Activated T-helper 1 cell treated with anti-CD3 and anti-CD28 coated beads, Interleukin-12 subunit alpha, Interleukin-12 subunit beta, Interleukin-2, Interleukin-4 antibody, amounts not matched to agents 30 ng/mL and 10 ng/mL and 1 ng/mL, durations not matched to agents 14 hours and 24 hours and 36 hours (primary cell): ENCODE measurements around the gene TP53BP2. TPM values are rescaled to one million over a fixed set of nuclear protein-coding genes. Genes with fewer than 3 reads are reported as not detected.

Experiments
- DNase-seq: peaks from one replicate; pipeline ENCODE4 v3.0.0; 2021; ENCODE audit warnings: low spot score
- H3K27ac Mint-ChIP-seq: one replicate; pipeline ENCODE4 v1.8.0; 2021; ENCODE audit warnings: mild to moderate bottlenecking, mixed read lengths
- H3K27me3 Mint-ChIP-seq: one replicate; pipeline ENCODE4 v1.8.0; 2022; ENCODE audit warnings: mild to moderate bottlenecking, moderate library complexity, mixed read lengths; ENCODE audit not compliant: insufficient read depth
- H3K36me3 Mint-ChIP-seq: one replicate; pipeline ENCODE4 v1.8.0; 2021; ENCODE audit warnings: low read depth, mixed read lengths
- H3K4me1 Mint-ChIP-seq: one replicate; pipeline ENCODE4 v1.8.0; 2021; ENCODE audit warnings: low read depth, mixed read lengths
- H3K4me3 Mint-ChIP-seq: one replicate; pipeline ENCODE4 v1.8.0; 2021; ENCODE audit warnings: mild to moderate bottlenecking, moderate library complexity, mixed read lengths
- H3K9me3 Mint-ChIP-seq: one replicate; pipeline ENCODE4 v1.8.0; 2021; ENCODE audit warnings: mixed read lengths
- intact Hi-C: fragments of 100-400 bp; cut with micrococcal nuclease; formaldehyde crosslinking; loops from one replicate; pipeline ENCODE4 v1.15.1; 2024
- total RNA-seq: library from RNA; stranded (reverse); gene quantifications from 2 replicates; pipeline ENCODE4 v1.2.3, GENCODE V29; 2022

The TP53BP2 gene
- total RNA-seq, 1 donor from 2014 or later = 40.4 TPM

DNA sequence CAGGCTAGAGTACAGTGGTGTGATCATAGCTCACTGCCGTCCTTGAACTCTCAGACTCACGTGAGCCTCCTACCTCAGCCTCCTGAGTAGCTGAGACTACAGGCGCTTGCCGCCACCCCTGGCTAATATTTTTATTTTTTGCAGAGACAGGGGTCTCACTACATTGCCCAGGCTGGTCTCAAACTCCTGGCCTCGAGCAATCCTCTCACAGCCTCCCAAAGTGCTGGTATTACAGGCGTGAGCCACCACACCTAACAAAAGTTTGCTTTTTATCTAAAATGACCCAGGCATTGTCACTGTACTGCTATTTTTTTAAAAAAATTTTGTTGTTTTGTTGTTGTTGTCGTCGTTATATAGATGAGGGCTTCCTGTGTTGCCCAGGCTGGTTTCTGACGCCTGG lies 87.0 kb downstream of the TP53BP2 start:
- Mint-ChIP-seq H3K36me3 (peaks cover 35% of the 10 kb centered on the region), H3K9me3 (no peaks in the 10 kb centered on the region), H3K27me3 (no peaks in the 10 kb centered on the region), H3K4me1 (no peaks in the 10 kb centered on the region), H3K27ac (no peak overlapping the region), H3K4me3 (no peak overlapping the region)
- intact Hi-C loops = no loop called here
- DNase-seq = no peak

DNA sequence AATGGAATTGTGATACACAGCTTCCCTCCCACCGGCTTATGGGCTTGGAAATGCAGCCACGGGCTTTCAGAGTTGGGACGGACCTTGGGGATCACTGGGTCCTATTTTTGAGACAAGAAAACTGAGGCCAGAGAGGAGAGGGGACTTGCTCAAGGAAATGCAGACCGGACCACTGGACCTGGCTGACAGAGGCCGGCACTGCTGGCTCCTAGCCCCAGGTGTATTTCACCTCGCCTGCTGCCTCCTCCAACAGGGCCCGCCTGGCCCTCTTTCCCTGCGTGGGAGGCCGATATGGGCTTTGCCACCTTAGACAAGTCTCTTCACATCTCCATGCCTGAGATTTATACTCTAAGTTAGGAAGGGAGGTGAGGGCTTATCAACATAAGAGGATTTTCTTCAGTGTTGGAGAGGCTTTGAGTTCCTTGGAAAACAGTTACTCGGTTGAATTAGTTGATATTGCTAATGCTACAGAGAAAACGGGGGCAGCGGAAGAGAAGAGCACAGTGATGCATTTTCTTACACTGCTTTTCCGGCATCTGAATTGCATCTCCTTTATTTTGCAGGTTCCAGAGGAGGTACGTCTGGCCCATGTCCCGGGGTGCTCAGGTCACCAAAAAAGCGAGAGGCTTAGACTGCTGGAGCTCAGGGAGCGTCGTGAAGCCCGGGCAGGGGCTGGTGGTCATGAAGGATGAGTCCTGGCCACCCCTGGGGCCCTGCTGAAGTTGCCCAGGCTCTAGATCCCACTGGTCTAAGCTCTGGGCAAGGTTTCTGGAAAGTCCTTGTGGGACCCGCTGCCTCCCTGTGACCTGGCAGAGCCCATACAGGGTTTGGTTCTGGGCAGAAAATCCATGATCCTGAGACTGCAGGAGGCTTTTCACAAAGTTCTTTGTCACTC lies 88.7 kb downstream of the TP53BP2 start:
- no peak for DNase-seq
- intact Hi-C loops = no loop called here
- no peaks in the 10 kb centered on the region for H3K27me3 Mint-ChIP-seq
- H3K9me3 Mint-ChIP-seq = no peaks in the 10 kb centered on the region
- peaks cover 35% of the 10 kb centered on the region for H3K36me3 Mint-ChIP-seq
- no peaks in the 10 kb centered on the region for H3K4me1 Mint-ChIP-seq
- H3K4me3 Mint-ChIP-seq = no peak overlapping the region
- H3K27ac Mint-ChIP-seq = no peak overlapping the region

DNA sequence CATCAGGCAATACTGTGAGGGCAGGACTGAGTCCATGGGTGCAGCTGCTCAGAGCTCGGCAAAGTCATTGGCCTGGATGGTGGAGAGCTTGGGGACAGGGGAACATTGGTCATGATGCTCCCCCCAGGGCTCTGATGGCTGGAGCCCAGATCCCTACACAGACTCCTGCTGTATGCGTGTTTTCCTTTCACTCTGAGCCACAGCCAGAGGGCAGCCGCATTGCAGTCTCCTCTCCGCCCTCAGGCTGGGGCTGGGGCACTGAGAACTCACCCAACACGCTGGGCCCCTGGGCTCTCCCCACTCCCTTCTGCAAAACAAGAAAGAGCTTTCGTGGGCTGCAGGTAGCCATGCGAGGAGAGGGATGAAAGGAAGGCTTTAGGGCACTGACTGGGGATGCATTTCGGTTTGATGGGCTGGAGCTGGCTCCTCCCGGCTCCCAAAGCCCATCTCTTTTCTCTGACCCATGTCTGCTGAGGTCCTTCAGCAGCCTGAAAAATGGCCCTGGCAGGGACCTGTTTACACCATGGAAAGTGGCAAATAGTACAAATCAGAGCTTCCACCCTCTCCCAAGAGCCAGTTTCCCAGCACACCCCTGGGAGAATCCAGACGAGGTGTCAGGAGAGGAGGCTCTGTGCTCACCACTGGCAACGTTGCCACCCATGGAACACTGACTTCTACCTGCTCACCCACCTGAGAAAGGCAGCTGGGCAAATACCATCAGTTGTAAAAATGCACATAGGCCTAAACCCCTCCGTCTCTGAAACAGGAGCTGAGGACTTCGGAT lies 89.6 kb downstream of the TP53BP2 start:
- Mint-ChIP-seq H3K36me3 (peaks cover 34% of the 10 kb centered on the region), H3K4me1 (no peaks in the 10 kb centered on the region), H3K4me3 (no peak overlapping the region), H3K27me3 (no peaks in the 10 kb centered on the region), H3K27ac (no peak overlapping the region), H3K9me3 (no peaks in the 10 kb centered on the region)
- intact Hi-C loops = no loop called here
- DNase-seq = no peak

DNA sequence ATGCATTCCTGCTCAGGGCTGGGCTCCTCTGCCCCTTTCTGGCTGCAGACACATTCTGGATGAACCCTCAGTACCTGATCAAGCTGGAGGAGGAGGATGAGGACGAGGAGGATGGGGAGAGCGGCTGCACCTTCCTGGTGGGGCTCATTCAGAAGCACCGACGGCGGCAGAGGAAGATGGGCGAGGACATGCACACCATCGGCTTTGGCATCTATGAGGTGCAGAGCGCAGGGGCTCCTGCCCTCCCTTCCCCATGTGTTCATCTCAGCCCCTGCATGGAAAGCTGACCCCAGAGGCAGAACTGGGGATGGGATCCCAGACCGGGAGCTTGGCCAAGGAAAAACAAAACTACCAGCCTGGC lies 90.3 kb downstream of the TP53BP2 start:
- no peak overlapping the region for H3K27ac Mint-ChIP-seq
- H3K27me3 Mint-ChIP-seq = no peaks in the 10 kb centered on the region
- no peak for DNase-seq
- peaks cover 32% of the 10 kb centered on the region for H3K36me3 Mint-ChIP-seq
- no peaks in the 10 kb centered on the region for H3K4me1 Mint-ChIP-seq
- H3K4me3 Mint-ChIP-seq = no peak overlapping the region
- H3K9me3 Mint-ChIP-seq = no peaks in the 10 kb centered on the region
- intact Hi-C loops = no loop called here

DNA sequence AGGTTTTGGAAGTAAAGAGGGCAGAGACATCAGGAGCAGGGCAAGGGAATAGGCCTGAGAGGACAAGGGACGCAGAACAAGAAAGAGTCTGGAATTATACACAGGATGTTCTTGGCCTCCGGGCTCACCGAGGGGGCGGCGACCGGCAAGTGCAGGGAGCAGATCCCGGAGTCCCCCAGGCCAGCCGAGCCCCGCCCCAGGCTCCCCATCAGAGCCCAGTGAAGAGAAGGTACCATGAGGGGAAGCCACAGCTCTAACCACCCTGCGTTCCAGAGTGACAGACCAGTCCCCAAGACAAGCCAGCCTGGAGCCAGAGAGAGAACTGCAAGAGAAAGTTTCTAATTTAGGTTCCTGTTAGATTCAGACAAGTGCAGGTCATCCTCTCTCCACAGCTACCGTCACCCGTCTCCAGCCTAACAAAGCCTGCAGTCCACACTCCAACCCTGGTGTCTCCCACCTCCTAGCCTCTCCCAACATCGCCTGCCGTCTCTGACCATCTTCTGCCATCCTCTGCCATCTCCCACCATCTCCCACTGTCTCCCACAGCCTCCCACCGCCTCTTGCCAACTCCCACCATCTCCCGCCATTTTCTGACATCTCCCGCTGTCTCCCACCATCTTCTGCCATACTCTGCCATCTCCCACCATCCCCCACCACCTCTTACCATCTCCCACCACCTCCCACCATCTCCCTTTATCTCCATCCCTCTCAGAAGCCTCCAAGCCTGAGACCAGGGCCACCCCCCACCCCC lies 90.9 kb downstream of the TP53BP2 start:
- no peak for DNase-seq
- Mint-ChIP-seq H3K36me3 (peaks cover 36% of the 10 kb centered on the region), H3K27ac (no peak overlapping the region), H3K4me3 (no peak overlapping the region), H3K4me1 (no peaks in the 10 kb centered on the region), H3K9me3 (no peaks in the 10 kb centered on the region), H3K27me3 (no peaks in the 10 kb centered on the region)
- intact Hi-C loops = no loop called here

DNA sequence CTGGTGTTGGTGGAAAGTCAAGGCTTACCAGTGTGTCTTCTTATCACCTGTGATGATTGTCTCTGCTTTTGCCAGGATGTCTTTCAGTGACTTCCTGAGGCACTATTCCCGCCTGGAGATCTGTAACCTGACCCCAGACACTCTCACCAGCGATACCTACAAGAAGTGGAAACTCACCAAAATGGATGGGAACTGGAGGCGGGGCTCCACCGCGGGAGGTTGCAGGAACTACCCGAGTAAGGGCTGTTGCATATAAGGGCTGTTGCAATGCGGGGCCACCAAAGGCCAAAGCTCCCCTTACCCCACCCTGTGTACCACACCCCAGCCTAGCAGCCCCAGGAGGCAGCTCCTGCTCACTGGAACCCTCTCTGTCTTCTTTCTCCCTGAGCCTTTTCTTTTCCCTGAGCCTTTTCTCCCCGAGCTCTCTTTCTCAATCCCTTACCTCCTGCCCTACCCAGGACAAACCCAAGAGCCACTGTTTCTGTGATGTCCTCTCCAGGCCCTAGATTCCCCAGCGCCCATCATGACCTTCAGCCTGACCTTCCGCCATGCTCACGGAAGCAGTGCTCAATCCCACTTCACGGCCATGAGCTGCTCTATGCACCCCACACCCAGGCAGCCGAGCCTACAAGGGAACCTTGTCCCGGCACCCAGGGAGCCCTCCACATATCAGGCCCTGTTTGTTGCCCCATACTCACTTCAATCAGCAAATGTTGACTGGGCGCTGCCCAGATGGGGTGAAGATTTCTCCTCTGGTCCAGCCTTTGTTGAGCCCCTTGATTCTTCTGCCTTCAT lies 92.8 kb downstream of the TP53BP2 start:
- H3K27ac Mint-ChIP-seq = peak overlapping the region; percentile 35

DNA sequence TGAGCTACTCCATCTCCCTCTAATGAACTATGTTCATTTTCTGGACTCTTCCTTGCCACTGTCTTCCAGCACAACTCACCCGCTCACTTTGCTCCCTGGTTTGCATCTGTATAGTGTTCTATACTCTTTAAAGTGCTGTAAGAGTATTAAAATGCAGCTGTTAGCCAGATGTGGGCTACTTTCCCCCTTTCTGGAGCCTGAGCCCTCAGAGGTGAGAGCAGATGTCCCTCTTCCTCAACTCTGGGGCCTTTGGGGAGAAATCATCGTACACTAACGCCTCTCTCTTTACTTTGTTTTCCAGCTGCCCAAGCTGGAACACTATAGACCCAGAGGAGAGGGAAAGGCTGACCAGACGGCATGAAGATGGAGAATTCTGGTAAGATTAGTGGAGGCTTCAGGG lies 94.1 kb downstream of the TP53BP2 start:
- H3K4me3 Mint-ChIP-seq = no peak overlapping the region
- no peaks in the 10 kb centered on the region for H3K27me3 Mint-ChIP-seq
- H3K9me3 Mint-ChIP-seq = no peaks in the 10 kb centered on the region
- no peak overlapping the region for H3K27ac Mint-ChIP-seq
- H3K36me3 Mint-ChIP-seq = peaks cover 43% of the 10 kb centered on the region
- H3K4me1 Mint-ChIP-seq = peaks cover 20% of the 10 kb centered on the region
- no peak for DNase-seq
- intact Hi-C loops = no loop called here

More for the DNA sequence above, 92.8 kb downstream of the TP53BP2 start:
- Mint-ChIP-seq H3K4me1 (peaks cover 9% of the 10 kb centered on the region), H3K9me3 (no peaks in the 10 kb centered on the region), H3K4me3 (no peak overlapping the region), H3K27me3 (no peaks in the 10 kb centered on the region), H3K36me3 (peaks cover 38% of the 10 kb centered on the region)
- DNase-seq = no peak
- intact Hi-C loops = no loop called here

DNA sequence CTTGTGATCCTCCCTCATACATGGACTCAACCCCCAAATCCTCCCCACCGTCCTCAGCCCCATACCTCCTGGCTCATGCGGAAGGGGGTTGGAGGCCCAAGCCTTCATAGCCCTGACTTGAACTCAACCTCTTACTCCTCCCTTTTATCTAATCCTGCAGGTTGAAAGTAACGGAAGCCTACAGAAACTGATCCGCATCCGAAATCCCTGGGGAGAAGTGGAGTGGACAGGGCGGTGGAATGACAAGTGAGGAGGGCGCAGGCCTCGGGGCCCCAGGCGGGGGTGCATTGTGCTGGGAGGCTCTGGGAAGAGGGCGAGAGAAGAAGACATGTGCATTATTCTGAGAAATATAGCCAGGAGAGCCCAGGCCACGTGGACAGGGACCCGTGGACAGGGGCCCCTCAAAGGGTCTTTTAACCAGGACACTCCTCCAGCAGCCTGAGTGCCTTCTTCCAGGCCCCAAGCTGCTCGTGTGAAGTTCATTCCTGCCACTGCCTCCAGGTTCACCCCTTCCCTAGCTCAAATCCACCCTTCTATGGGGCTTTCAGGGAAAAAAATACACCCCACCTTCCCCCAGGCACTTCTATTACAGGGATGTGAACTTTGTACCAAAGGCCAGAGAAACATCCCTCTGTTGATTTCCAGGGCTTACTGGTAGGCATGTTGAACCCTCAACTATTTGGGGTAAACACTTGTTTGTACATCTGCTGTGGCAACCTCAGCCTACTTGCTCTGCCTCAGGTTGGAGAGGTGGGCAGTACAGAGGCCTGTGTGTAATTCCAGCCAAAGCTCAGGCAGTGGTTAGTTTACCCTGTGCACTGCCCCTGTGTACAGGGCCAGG lies 94.8 kb downstream of the TP53BP2 start:
- H3K36me3 Mint-ChIP-seq = peaks cover 46% of the 10 kb centered on the region

DNA sequence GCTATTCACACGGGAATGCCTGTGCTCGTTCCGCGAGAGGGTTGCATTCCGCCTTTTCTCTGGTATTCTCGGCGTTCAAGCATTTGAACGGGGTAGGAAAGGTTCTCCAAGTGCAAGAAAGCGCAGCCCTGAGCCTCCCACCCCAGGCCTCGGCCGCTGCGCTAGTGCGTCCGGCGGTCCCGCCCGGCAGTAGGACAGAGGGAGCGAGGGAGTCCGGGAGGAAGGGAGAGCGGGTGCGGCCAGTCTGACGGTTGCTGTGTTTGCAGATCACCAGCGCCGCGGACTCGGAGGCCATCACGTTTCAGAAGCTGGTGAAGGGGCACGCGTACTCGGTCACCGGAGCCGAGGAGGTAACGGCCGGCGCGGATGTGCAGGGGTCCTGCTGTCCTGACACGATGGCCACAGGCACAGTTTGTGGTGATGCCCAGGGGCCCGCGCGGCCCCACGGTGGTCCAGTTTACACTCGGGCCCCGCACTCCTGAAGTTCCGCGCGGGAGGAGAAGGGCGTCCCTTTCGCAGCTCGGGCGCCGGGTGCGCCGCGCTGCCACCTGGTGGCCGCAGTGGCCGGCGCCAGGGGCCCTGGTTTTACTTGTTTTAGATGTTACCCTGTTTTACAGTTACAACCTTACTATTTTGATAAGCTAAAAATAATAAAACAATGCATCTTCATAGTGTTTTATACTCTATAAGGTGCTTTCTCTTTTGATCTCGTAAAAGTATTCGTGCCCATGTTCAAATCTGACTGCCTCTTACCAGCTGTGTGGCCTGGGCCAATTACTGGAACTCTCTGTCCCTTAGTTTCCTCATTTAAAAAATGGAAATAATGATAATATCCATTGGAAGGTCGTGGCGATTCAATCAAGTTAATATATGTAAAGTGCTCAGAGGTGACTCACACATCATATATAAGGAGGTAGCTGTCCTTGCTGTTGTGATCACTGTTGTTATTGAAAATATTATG lies 96.7 kb downstream of the TP53BP2 start:
- intact Hi-C loops = loop anchor here (1.0 kb wide), 5 partner anchors 23 to 97 kb away; partner anchors contain the start of gene CAPN2
- peak overlapping the region; percentile 55 for H3K27ac Mint-ChIP-seq
- peaks cover 50% of the 10 kb centered on the region for H3K36me3 Mint-ChIP-seq
- DNase-seq = peak; percentile 39
- H3K9me3 Mint-ChIP-seq = no peaks in the 10 kb centered on the region
- peaks cover 20% of the 10 kb centered on the region for H3K4me1 Mint-ChIP-seq
- H3K27me3 Mint-ChIP-seq = no peaks in the 10 kb centered on the region
- peak overlapping the region; percentile 72 for H3K4me3 Mint-ChIP-seq

More for the DNA sequence above, 94.8 kb downstream of the TP53BP2 start:
- Mint-ChIP-seq H3K27ac (no peak overlapping the region), H3K9me3 (no peaks in the 10 kb centered on the region), H3K4me1 (peaks cover 20% of the 10 kb centered on the region), H3K27me3 (no peaks in the 10 kb centered on the region), H3K4me3 (no peak overlapping the region)
- intact Hi-C loops = no loop called here
- no peak for DNase-seq

DNA sequence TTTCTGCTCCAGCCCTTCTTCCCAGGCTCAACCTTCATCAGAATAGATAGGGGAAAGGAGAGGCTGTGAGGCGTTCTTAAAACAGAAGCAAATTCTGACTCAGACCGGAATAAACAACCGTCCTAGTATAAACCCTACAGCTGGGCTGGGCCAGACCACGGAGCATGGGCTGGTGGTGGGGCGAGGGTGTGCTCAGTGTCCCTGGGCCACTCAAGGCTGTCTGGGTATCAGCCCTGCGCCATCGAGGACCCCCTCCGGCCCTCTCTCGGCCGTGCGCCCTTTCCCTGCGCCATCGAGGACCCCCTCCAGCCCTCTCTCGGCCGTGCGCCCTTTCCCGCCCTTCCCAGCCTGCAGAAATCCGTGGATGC lies 97.4 kb downstream of the TP53BP2 start:
- no peaks in the 10 kb centered on the region for H3K27me3 Mint-ChIP-seq
- intact Hi-C loops = no loop called here

DNA sequence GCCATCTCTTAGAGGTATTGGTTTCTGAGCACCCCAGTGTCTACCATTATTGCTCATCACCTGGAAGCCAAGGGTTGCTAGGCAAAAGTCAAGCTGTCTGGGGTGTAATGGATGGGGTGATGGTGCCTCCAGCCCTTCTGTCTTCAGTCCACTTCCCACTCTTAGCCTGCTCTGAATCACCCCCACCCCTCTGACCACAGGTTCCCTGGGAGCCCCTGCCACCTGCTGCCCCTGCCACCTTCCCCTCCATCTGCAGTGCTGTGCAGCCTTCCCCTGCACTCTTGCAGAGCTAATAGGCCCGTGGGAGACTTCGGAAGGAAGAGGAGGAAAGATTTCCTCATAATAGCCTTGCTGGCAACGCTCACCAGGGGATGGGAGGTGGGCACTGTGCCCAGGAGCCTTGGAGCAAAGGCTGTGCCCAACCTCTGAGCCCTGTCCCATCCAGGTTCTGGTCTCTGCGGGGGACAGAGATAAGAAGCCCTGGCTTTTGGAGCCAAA lies 97.9 kb downstream of the TP53BP2 start:
- no peaks in the 10 kb centered on the region for H3K9me3 Mint-ChIP-seq
- H3K27ac Mint-ChIP-seq = no peak overlapping the region
- no peaks in the 10 kb centered on the region for H3K27me3 Mint-ChIP-seq
- intact Hi-C loops = no loop called here
- H3K4me1 Mint-ChIP-seq = peaks cover 20% of the 10 kb centered on the region
- no peak overlapping the region for H3K4me3 Mint-ChIP-seq
- peaks cover 45% of the 10 kb centered on the region for H3K36me3 Mint-ChIP-seq
- DNase-seq = no peak

More for the DNA sequence above, 97.4 kb downstream of the TP53BP2 start:
- no peaks in the 10 kb centered on the region for H3K9me3 Mint-ChIP-seq
- peaks cover 50% of the 10 kb centered on the region for H3K36me3 Mint-ChIP-seq
- no peak for DNase-seq
- H3K4me1 Mint-ChIP-seq = peaks cover 20% of the 10 kb centered on the region
- peak overlapping the region; percentile 7 for H3K4me3 Mint-ChIP-seq
- no peak overlapping the region for H3K27ac Mint-ChIP-seq
